K562 (cell line): ENCODE measurements around the gene ACSL5. TPM values are rescaled to one million over a fixed set of nuclear protein-coding genes. Genes with fewer than 3 reads are reported as not detected.

Source experiments
- ARID1B ChIP-seq: fragments of 450-650 bp; IDR thresholded peaks from 2 replicates; pipeline ENCODE4 v1.6.1; 2016; ENCODE audit warnings: antibody characterized with exemption, mild to moderate bottlenecking, inconsistent platforms
- DACH1 ChIP-seq: fragments of 450-650 bp; IDR thresholded peaks from 2 replicates; pipeline ENCODE4 v1.6.1; 2018; ENCODE audit not compliant: partially characterized antibody
- EP300 ChIP-seq: IDR thresholded peaks from 2 replicates; pipeline ENCODE4 v1.6.1; 2012; ENCODE audit warnings: low read length, improper control_type of control experiment
- FOSL1 ChIP-seq: fragments of 200-800 bp; sonication (Bioruptor generic); conservative IDR thresholded peaks from 2 replicates; pipeline ENCODE4 v1.6.1; 2016; ENCODE audit warnings: missing genetic modification characterization, missing compliant biosample characterization
- FOXK2 ChIP-seq, 2 experiments: fragments of 450-650 bp; IDR thresholded peaks in 1 of 2; conservative IDR thresholded peaks in 1 of 2; 2 replicates each; pipeline ENCODE4 v1.6.1; 2016; ENCODE audit warnings: low read depth in 2 of 2, mild to moderate bottlenecking in 1 of 2
- IRF2 ChIP-seq: sonication (generic); formaldehyde crosslinking; IDR thresholded peaks from 2 replicates; pipeline ENCODE4 v1.8.1; 2022; ENCODE audit warnings: mild to moderate bottlenecking, missing genetic modification reagents
- JUNB ChIP-seq: fragments of 450-650 bp; formaldehyde crosslinking; conservative IDR thresholded peaks from 2 replicates; pipeline ENCODE4 v1.4.0; 2020; ENCODE audit warnings: mild to moderate bottlenecking
- JUND ChIP-seq, 2 experiments: IDR thresholded peaks; 2 replicates in 1 of 2; 3 replicates in 1 of 2; pipeline ENCODE4 v1.6.1; 2011; ENCODE audit warnings: borderline replicate concordance in 2 of 2, low read depth in 2 of 2, low read length in 2 of 2, improper control_type of control experiment in 1 of 2, missing biosample characterization in 1 of 2, missing genetic modification characterization in 1 of 2, missing genetic modification reagents in 1 of 2
- KAT7 ChIP-seq: sonication (generic); formaldehyde crosslinking; IDR thresholded peaks from 2 replicates; pipeline ENCODE4 v1.8.0; 2022; ENCODE audit warnings: missing genetic modification reagents, mild to moderate bottlenecking, borderline replicate concordance
- KLF16 ChIP-seq: IDR thresholded peaks from 2 replicates; pipeline ENCODE4 v1.6.1; 2016; ENCODE audit warnings: antibody characterized with exemption
- NCOA1 ChIP-seq: fragments of 450-650 bp; IDR thresholded peaks from 2 replicates; pipeline ENCODE4 v1.6.1; 2016; ENCODE audit warnings: low read depth
- OTX1 ChIP-seq: fragments of 450-650 bp; formaldehyde crosslinking; IDR thresholded peaks from 2 replicates; pipeline ENCODE4 v1.4.0; 2022; ENCODE audit warnings: mild to moderate bottlenecking
- POLR3A ChIP-seq: IDR thresholded peaks from 2 replicates; pipeline ENCODE4 v1.6.1; 2011; ENCODE audit warnings: borderline replicate concordance, mild to moderate bottlenecking, moderate library complexity; ENCODE audit not compliant: insufficient read length, insufficient read depth; ENCODE audit errors: extremely low read depth
- RAD21 ChIP-seq, 2 experiments: fragments of 250-450 bp in 1 of 2; fragments of 450-650 bp in 1 of 2; sonication (Bioruptor Pico) in 1 of 2; formaldehyde crosslinking in 1 of 2; IDR thresholded peaks in 1 of 2; conservative IDR thresholded peaks in 1 of 2; 2 replicates each; pipeline versions ENCODE4 v1.4.0 to v1.8.0; 2020 to 2022; ENCODE audit warnings: mild to moderate bottlenecking in 2 of 2, moderate library complexity in 1 of 2
- RNF2 ChIP-seq: sonication (generic); IDR thresholded peaks from 2 replicates; pipeline ENCODE4 v1.6.1; 2016
- SIN3A ChIP-seq, 2 experiments: fragments of 150-350 bp in 1 of 2; IDR thresholded peaks; 2 replicates each; pipeline ENCODE4 v1.6.1; 2011 to 2016; ENCODE audit warnings: borderline replicate concordance in 2 of 2, low read depth in 2 of 2, low read length in 2 of 2, mild to moderate bottlenecking in 2 of 2, moderate library complexity in 2 of 2; ENCODE audit not compliant: control insufficient read depth in 1 of 2
- SLC30A9 ChIP-seq: fragments of 250-450 bp; sonication (Bioruptor Pico); IDR thresholded peaks from 2 replicates; pipeline ENCODE4 v1.8.0; 2022; ENCODE audit warnings: mild to moderate bottlenecking, moderate library complexity
- SRSF7 ChIP-seq: fragments of 200-400 bp; formaldehyde crosslinking; optimal IDR thresholded peaks from 2 replicates; pipeline ENCODE3; 2017; ENCODE audit warnings: mild to moderate bottlenecking, low read depth, low read length
- STAT5A ChIP-seq: IDR thresholded peaks from 2 replicates; pipeline ENCODE4 v1.6.1; 2012; ENCODE audit warnings: low read length, inconsistent platforms, borderline replicate concordance
- TARDBP ChIP-seq: fragments of 450-650 bp; IDR thresholded peaks from 2 replicates; pipeline ENCODE4 v1.6.1; 2016
- ZFP30 ChIP-seq: fragments of 250-450 bp; sonication (Bioruptor Pico); IDR thresholded peaks from 2 replicates; pipeline ENCODE4 v1.8.0; 2022; ENCODE audit warnings: moderate library complexity, mild to moderate bottlenecking, inconsistent platforms, borderline replicate concordance
- polyA plus RNA-seq, 8 experiments: library from polyadenylated mRNA; depleted of rRNA in 4 of 8; stranded (reverse) in 5 of 8; unstranded in 3 of 8; fragments of >200 nt; fragmentation: Nextera tagmentation in 2 of 8; fragmentation: Illumina TruSeq in 1 of 8; extraction: Ambion mirVana in 2 of 8; extraction: Trizol in 1 of 8; gene quantifications; 2 replicates each; pipeline versions ENCODE4 v1.2.1 to v1.2.3, GENCODE V29; 2011 to 2014; ENCODE audit warnings: inconsistent platforms in 1 of 8, missing spikeins in 1 of 8
- total RNA-seq, 7 experiments: library from RNA; depleted of rRNA in 6 of 7; stranded (reverse); fragments of >200 nt in 6 of 7; fragmentation: Illumina TruSeq in 2 of 7; extraction: Trizol in 2 of 7; gene quantifications; 2 replicates each; pipeline versions ENCODE4 v1.2.1 to v1.2.3, GENCODE V29; 2011 to 2021; ENCODE audit warnings: low replicate concordance in 1 of 7
- TF ChIP-seq, protein P1 (sequence below), 2 experiments: fragments of 200-800 bp in 1 of 2; sonication (Bioruptor generic) in 1 of 2; sonication (generic) in 1 of 2; formaldehyde crosslinking in 1 of 2; IDR thresholded peaks in 1 of 2; conservative IDR thresholded peaks in 1 of 2; 2 replicates each; pipeline versions ENCODE4 v1.5.0 to v1.6.1; 2016 to 2020; ENCODE audit warnings: missing compliant biosample characterization in 1 of 2, missing genetic modification characterization in 1 of 2, missing genetic modification reagents in 1 of 2
- TF ChIP-seq, protein P2 (sequence below): fragments of 250-450 bp; sonication (Bioruptor Pico); IDR thresholded peaks from 2 replicates; pipeline ENCODE4 v1.4.0; 2020; ENCODE audit warnings: mild to moderate bottlenecking, moderate library complexity, borderline replicate concordance

Gene ACSL5
- total and polyA plus RNA-seq, 9 of the 15 experiments (the other 6 are each of a cell fraction or from before 2014, with no cell fraction given) = 0.19 to 1.4 (median 0.55) TPM

DNA sequence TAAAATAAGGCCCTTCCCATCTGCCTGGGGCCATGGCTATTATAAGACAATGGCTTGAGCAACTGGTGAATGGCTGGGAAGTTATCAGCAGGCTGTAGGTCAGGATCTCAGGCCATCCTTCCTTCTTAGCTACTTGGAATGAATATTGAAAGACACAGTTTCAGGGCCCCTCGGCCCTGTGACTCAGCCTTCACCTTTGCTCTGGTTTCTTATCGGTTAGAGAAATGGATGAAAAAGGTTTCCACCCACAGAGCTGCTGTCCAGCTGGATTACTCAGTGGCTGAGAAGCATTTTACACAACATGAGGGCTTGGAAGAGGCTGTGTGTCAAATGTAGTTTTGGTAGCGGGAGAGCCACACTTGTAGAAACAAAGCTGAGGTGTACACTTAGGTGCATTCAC lies 9.4 kb downstream of the ACSL5 start (continued):
- TF ChIP-seq OTX1 (no peak), IRF2 (CRISPR knock-in tag) (no peak), KLF16 (peak; percentile 36; the same call in 1 of the 2 replicates), ARID1B (peak; percentile 88), NCOA1 (0 out of 2 replicates have a peak, but pooled peaks have one; percentile 20), DACH1 (peak; percentile 60), JUND (IDR thresholded peaks at IDR 0.05; ENCODE audit: borderline replicate concordance, low read depth, low read length) (peak; percentile 96), JUND (tag; IDR thresholded peaks at IDR 0.05; ENCODE audit: borderline replicate concordance, low read depth, low read length) (peak; percentile 96), POLR3A (no peak), ZFP30 (CRISPR knock-in tag) (no peak), FOSL1 (tag) (peak; percentile 95), STAT5A (peak; percentile 35; the same call in 1 of the 2 replicates), SIN3A (IDR thresholded peaks at IDR 0.05; ENCODE audit: borderline replicate concordance in 2 of 2, control insufficient read depth in 1 of 2, low read depth in 2 of 2, low read length in 2 of 2) (no peak), RAD21 (CRISPR knock-in tag; conservative IDR thresholded peaks at IDR 0.05 in 1 of 2, IDR thresholded peaks at IDR 0.05 in 1 of 2) (peak in 1 of 2 experiments; percentile 17; a peak in 1 of 4 replicates), KAT7 (CRISPR knock-in tag) (no peak), FOXK2 (conservative IDR thresholded peaks at IDR 0.05 in 1 of 2, IDR thresholded peaks at IDR 0.05 in 1 of 2; ENCODE audit: low read depth in 2 of 2) (peak in 1 of 2 experiments; percentile 25; a peak in 1 of 4 replicates), RNF2 (peak; percentile 51; the same call in 1 of the 2 replicates), SRSF7 (no peak), EP300 (peak; percentile 64; the same call in 1 of the 2 replicates), TARDBP (no peak), JUNB (CRISPR knock-in tag) (peak; percentile 65), SLC30A9 (CRISPR knock-in tag) (no peak)
- TF ChIP-seq, protein P1, sequence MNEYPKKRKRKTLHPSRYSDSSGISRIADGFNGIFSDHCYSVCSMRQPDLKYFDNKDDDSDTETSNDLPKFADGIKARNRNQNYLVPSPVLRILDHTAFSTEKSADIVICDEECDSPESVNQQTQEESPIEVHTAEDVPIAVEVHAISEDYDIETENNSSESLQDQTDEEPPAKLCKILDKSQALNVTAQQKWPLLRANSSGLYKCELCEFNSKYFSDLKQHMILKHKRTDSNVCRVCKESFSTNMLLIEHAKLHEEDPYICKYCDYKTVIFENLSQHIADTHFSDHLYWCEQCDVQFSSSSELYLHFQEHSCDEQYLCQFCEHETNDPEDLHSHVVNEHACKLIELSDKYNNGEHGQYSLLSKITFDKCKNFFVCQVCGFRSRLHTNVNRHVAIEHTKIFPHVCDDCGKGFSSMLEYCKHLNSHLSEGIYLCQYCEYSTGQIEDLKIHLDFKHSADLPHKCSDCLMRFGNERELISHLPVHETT (CRISPR knock-in tag; conservative IDR thresholded peaks at IDR 0.05 in 1 of 2, IDR thresholded peaks at IDR 0.05 in 1 of 2) = 0 out of 4 replicates have a peak, but pooled peaks of 1 of the 2 experiments have one; percentile 44
- TF ChIP-seq, protein P2, sequence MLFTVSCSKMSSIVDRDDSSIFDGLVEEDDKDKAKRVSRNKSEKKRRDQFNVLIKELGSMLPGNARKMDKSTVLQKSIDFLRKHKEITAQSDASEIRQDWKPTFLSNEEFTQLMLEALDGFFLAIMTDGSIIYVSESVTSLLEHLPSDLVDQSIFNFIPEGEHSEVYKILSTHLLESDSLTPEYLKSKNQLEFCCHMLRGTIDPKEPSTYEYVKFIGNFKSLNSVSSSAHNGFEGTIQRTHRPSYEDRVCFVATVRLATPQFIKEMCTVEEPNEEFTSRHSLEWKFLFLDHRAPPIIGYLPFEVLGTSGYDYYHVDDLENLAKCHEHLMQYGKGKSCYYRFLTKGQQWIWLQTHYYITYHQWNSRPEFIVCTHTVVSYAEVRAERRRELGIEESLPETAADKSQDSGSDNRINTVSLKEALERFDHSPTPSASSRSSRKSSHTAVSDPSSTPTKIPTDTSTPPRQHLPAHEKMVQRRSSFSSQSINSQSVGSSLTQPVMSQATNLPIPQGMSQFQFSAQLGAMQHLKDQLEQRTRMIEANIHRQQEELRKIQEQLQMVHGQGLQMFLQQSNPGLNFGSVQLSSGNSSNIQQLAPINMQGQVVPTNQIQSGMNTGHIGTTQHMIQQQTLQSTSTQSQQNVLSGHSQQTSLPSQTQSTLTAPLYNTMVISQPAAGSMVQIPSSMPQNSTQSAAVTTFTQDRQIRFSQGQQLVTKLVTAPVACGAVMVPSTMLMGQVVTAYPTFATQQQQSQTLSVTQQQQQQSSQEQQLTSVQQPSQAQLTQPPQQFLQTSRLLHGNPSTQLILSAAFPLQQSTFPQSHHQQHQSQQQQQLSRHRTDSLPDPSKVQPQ = no peak
